HCT116 (cell line): ENCODE results near the gene HARS1.

Experiments
- CTCF ChIP-seq, 3 experiments: fragments of 200-600 bp in 1 of 3; sonication (generic) in 1 of 3; IDR thresholded peaks in 2 of 3; conservative IDR thresholded peaks in 1 of 3; 2 replicates each; pipeline ENCODE4 v1.5.1; 2012 to 2017; ENCODE audit warnings: low read depth in 2 of 3, low read length in 2 of 3, antibody characterized with exemption in 1 of 3, borderline replicate concordance in 1 of 3, control low read depth in 1 of 3, mild to moderate bottlenecking in 1 of 3, mixed read lengths in 1 of 3, mixed run types in 1 of 3, moderate library complexity in 1 of 3; ENCODE audit not compliant: insufficient read depth in 1 of 3
- JUND ChIP-seq: IDR thresholded peaks from 2 replicates; pipeline ENCODE4 v1.6.1; 2012
- MAX ChIP-seq: IDR thresholded peaks from 2 replicates; pipeline ENCODE4 v1.6.1; 2012

- TF ChIP-seq CTCF (IDR thresholded peaks at IDR 0.05 in 2 of 3, conservative IDR thresholded peaks at IDR 0.05 in 1 of 3; ENCODE audit: borderline replicate concordance in 1 of 3, insufficient read depth in 1 of 3, low read depth in 2 of 3, low read length in 2 of 3) (no peak), MAX (no peak), JUND (no peak)
Observed at GRCh38 chr5:140718266-140718592, 27.1 kb upstream of the HARS1 start.
